T-helper 1 cell (primary cell): ENCODE results near the gene RFNG.

ENCODE experiments used
- DNase-seq, 5 donors: peaks; one replicate each; pipeline ENCODE4 v3.0.0-alpha.2; 2012 to 2020

RFNG gene

DNA sequence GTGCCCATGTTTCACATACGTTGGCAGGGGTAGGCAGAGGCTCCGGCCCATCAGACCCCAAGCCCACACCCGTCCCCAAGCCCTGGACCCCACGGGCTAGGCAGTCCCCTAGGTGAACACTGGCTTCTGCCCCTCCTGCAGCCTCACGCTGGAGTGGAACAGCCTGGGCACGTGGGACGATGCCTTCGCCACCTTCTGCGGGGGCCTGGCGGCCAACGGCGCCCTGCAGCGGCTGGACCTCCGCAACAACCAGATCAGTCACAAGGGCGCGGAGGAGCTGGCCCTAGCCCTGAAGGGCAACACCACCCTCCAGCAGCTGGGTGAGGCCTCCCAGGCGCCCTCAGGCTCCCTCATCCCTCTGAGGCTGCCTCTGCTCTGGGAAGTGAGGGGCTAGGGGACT lies 26.8 kb downstream of the RFNG start:
- no peak for DNase-seq

DNA sequence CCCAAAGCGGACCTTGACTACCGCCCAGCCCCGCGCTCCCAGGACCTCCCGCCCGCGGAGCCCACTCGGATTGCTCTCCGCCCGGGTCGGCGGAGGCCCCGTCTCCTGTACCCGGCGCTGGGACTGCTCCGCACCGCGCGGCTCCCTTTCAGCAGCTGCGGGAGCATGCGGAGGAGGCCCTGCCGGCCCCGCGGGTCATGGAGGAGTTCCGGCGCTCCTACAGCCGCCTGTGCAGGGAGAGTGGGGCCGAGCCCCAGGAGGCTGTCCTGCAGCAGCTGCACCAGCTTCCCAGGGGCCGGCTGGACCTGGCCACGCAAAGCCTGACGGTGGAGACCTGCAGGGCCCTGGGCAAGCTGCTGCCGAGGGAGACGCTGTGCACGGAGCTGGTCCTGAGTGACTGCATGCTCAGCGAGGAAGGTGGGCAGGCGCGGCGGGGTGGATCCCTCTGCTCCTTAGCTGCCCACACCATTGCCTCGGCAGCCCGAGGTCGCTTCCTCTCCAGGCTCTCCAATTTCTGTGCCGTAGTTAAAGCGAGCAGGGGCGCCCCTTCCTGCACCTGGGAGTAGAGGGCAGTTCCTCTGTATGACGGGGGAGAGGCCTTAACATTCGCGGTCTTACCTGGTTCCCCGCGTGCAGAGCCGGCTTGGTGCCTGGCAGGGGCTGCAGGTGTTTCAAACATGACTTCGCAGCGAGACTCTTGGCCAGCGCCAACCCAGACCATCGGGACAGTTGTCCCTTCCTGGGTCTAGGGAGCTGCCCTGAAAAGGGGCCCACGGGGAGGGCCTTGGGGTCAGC lies 28.0 kb downstream of the RFNG start:
- peak in 1 of 5 donors; percentile 25 for DNase-seq

DNA sequence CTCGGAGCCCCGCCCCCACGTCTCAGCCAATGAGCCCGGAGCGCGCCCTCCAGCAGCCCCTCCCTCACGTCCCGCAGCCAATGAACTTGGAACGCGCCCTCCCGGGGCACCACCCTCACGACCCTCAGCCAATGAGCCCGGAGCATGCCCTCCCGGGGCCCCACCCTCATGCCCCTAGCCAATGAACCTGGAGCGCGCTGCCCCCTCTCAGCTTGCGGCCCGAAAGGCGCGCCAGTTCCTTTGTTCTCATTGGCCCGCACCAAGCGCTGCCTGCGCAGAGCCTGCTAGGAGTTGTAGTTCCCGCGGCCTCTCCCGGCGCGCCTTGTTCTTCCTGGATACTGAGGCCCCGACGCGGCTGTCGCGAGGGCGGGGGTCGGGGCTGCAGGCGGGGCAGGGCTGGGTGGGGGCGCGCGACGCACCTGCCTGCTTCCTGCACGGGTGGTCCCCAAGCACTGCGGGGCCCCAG lies 28.6 kb downstream of the RFNG start, which contains the start of gene LRRC45:
Gene LRRC45 (plus strand): TSS at position 325 of the 466 bp plus-strand sequence. CDS start 339 bp downstream, outside the sequence.
- DNase-seq: peak; percentile 99 to 100 (median 100)

DNA sequence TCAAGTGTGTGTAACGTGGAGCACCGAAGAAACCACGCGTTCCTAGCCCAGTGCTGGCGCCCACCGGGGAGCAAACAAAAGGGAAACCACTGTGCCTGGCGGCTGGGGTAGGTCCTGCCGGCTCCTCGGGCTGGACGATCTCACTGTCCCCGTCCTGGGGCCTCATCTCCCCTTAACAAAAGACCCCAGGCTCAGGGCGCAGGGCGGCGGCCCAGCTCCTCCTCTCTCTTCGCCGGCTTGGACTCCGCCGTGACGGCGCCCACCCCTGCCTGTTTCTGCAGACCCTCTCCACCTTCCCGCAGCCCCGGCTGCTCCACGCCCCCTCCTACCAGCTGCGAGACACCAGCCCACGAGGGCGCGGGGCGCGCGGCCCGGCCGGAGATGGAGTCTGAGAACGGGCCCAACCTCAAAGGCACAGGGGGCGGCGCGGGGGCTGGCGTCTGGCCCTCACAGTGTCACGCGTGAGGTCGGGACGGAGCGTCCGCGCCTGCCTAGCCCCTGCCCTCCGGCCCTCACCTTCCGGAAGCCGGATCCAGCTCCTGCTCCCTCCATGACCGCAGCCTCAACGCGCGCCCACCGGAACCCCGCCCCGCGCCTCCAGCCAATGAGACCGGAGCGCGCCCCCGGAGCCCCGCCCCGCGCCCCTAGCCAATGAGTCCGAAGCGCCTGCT lies 29.2 kb downstream of the RFNG start, which contains the start of gene CENPX:
Gene CENPX (minus strand): TSS at position 569 of the 671 bp plus-strand sequence. CDS start 17 bp downstream, at position 552.
- DNase-seq: peak in 1 of 5 donors; percentile 27

DNA sequence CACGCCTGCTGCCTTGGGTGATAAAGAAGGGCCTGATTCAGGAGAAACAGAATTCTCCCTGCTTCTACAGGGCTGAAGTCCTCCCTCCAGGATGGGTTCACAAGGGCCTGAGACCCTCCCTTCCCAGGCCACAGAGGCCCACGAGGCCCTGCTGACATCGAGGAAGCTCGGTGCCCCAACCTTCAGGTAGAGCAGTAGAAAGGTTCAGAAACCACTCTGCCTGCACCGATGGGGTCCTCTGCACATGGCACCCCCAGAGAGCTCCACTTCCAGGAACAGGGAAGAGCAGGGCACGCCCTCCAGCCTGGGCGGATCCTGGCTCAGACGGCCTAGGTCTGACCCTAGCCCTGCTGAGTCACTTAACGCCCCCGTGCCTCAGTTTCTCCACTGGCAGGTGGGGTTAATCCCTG lies 29.7 kb downstream of the RFNG start:
- no peak for DNase-seq

DNA sequence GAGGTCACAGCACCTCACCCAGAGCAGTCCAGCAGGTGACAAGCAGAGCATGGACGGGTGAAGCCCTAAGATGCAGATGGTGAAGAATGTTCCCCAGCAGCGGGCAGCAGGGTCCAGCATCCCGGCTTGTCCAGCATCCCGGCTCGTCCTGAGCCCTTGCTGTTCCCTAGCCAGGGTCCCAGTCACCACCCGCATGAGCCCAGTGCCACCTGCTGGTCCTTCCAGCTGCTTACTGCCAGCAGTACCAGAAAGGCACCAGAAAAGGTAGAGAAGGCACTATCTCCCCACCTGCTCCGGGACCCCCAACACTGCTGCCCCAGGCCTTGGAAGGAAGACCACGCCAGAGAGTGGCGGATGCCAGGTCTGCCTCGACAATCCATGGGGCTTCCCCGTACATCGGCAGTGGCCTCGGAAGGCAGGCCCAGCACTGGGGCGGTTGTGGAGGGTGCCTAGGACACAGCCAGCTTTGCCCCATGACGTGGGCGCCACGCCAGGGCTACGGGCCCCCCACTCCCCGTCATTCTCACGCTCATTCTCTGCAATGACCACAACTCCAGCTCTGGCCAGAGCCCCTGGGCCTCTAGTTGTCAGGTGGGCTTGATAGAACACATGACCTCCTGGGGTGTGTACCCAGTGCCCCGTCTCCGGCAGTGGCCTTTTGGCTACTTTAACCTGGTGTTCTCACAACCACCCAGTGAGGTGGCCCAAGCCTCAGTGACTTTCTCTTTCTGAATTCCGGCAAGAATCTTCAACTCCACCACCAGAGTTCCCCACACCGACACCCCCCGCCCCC lies 30.3 kb downstream of the RFNG start:
- peak in 3 of 5 donors; percentile 42 to 61 (median 43) for DNase-seq

DNA sequence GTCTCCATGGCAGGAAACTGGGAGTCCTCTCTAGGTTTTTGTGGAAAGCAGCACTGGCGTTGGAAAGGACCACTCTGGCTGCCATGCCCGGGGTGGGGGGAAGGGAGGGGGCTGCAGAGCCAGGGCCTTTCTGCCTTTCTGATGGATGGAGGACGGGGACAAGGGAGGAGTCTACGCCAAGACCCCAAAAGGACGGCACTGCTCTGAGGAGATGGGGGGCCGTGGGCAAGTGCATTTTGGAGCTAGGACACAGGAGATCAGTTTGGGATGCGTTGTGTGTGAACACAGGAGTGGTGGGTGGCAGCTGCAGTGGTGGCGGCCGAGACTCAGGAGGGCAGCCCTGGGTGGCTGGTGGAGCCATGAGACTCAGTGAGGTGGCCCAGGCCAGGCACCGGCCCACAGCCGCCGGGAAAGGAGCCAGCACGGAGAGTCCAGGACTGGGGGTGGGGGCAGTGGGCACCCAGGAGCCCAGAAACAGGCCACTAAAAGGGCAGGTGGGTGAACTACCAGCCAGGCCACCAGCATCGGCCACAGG lies 31.0 kb downstream of the RFNG start:
- DNase-seq: no peak

DNA sequence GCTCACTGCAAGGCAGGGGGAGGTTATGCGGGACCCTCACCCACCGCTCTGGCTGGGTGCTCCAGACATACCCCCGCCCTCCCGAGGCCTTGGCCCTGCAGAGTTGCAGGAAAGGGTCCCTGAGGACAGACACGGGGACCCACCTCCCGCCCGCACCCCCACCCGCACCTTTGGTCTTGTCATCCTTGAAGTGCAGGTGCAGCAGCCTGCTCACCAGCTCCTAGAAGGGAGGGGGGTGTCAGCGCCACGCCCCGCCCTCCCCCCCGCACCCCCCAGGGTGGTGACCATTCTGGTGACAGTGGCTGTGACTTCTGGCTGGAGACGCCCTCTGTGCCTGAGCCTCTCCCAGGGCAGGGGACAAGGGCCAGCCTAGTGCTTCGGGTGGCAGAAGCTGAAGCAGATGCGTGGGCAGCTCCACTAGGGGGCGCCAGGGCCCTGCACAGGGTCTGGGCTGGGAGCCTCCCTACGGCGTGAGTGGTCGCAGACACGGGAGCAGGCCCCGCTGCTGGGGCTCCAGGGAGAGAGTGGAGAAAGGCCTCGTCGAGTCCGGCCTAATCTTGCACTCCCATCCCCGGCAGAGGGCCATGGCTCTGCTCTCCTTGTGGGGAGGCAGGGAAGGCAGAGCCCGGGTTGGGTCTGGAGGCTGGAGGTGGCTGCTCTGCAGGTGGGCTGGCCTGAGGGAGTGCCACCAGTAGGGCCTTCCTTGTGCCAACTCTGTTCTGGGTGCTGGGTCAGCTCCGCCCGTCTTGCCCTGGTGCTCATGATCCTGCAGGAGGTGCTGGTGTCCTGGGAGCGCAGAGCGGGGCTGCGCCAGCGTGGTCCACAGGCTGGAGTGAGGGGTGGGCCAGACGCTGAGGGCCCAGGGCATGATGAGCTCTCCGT lies 31.7 kb downstream of the RFNG start:
- peak in 4 of 5 donors; percentile 48 to 64 (median 56) for DNase-seq

DNA sequence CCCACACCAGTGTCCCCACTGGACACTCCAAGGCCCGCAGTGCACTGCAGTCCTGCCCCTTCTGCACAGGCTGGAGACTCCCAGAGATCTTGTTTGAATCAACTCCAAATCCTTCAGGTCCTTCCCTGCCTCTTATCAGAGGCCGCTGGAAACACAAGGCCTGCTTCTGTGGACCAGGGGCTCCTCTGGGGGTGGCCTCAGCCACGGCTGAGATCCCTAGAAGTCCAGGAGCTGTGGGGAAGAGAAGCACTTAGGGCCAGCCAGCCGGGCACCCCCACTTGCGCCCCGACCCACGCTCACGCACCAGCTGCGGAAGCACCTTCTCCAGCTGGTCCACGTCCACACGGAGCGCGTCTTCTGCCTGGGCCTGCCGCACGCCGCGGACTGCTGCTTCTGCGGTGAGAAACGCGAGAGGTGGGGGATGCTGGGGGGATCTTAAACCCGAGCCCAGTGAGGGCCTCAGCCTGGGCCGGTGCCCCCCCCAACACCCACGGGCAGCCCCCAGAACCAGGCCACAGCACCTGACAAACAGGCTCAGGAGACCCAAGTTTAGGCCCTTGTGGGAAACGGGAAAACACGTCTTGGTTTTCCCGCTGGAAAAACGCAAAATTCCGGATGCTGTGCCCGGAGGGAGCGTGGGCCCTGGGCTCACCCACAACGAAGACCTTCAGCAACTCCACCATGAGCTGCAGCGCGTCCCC lies 32.5 kb downstream of the RFNG start:
- no peak for DNase-seq

DNA sequence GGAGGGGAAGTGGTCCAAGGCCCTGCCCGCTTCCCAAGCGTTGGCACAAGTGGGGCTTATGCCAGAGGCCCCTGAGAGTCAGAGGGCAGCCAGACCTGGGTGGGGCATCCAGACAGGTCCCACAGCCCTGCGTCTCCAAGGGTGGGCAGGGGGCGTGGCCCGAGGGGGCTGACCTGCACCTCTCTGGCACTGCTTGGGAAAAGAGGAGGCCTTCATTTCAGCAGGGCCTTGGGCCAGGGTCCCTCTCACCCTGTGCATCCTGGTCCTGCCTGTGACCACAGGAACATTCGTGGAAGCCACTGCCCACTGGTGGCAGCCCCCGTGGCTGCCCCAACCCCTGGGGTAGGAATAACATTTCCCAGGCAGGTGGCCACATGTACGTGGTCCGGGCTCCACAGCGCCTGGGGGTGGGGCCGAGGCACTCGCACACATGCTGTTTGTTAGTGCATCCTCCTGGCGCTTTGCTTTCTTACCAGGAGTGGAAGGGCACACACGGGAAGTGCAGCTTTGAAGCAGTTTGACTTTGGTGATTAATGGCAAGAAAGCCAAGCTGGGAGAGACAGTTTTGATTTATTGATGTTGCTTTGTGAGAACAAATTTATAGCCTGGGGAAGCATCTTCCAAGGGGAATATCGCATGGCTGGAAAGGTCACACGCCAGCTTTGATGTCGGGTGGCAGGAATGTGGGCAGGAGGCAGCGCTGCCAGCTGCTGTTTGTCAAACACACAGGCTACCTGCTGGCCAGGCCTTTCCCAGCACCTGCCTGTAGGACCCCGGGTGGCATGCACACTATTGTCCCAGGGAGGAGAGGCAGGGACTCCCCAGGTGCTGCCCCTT lies 33.2 kb downstream of the RFNG start:
- DNase-seq: no peak

DNA sequence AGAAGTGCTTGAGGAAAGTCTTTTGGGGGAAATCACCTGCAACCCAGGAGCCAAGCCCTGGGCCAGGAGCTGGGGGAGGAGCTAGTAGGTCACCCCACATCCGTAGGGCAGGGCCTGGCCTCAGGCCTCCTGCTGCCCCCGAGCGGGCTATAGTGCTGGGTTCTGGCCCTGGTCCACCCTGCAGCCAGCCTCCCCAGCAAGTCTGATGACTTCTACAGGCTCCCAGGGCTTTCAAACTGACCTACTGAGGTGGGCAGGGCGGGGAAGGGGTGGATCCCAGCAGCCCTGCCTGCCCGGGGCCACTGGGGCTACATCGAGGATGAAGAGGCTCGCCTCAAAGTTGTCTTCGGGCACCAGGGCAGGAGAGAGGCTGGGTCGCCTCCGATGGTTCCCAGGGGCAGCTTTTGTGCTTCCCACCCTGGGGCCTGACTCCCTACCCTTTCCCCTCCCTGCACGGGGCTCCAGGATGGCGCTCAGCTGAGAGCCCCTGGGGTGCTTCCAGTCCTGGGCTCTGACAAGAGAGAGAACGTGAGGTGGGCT lies 33.9 kb downstream of the RFNG start:
- DNase-seq: no peak

DNA sequence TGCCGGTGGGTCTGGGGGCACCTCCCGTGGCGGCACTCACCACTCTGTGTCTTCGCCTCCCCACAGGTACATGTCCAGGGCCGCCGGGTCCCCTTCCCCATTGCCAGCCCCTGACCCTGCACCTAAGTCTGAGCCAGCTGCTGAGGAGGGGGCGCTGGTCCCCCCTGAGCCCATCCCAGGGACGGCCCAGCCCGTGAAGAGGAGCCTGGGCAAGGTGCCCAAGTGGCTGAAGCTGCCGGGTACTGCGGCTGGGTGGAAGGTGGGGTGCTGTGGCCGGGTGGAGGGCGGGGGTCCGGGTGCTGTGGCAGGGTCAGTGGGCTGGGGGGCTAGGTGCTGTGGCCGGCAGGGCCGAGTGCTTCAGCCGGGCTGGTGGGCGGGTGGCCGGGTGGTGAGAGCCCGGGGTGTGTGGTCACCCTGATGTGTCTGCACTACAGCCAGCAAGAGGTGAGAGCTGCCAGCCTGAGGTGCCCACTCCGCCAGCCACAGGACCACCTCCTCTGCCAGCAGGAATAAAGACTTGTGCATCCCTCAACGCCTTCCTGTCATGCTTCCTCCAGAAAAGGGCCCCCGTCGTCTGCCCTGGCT lies 34.6 kb downstream of the RFNG start:
- DNase-seq: no peak

DNA sequence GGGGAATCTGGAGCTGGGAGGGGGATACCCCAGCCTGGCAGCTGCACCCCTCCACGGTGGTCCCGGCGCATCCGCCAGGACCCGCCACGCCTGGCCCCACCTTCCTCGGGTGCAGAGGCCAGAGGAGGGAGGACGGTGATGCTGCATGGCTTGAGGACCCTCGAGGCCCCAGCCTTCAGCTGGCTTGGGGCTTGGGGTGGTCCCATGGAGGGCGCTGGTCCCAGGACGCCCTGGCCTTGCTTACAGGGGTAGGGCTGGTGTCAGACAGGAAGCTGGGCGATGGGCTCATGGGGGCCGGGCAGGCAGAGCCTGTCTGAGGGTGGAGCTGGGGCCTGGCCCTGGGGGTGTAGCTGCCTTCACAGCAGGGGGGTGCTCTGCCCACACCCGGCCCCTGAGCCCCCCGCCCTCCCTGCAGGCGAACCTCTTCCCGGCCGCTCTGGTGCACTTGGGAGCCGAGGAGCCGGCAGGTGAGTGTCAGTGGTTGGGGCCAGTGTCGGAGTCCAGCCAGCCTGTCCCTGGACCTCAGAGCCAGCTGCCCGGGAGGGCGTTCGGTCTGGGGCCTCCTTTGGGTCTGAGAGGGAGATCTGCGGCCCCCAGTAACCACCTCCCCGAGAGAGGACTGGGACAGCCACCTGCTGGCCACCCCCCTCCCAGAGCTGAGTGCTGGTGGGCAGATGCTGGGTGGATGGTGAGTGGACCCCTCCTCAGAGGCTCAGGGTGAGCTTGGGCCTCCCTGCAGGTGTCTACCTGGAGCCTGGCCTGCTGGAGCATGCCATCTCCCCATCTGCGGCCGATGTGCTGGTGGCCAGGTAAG lies 35.3 kb downstream of the RFNG start:
- DNase-seq: no peak

DNA sequence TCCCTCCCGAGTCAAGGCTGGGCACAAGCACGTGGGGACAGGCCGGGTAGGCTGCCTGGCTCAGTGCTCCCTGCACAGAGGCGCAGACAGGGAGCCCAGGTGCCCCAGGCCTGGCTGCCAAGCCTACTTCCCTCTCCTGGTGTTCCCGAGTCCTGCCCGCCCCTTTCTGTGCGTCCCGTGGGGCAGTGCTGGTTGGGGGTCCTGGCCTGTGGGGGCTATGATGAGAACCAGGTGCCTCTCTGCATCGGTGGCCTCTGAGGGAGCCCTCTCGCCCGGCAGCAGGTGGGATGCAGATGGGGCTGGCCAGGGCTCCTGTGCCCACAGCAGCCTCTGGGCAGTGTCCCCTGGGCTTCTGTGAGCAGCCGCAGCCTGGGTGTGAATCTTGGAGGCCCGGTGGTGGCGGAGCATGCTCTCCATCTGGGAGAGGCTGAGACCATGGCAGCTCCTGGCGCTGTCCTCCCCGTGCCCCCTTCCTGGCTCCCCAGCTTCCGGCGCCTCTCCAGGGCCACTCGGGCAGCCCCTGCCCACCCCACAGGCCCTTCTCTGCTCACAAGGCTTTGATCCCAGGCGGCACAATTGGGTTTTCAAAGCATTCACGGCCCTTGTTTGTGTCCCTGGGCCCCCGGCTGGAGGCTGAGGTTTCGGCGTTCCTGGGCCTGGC lies 36.2 kb downstream of the RFNG start:
- no peak for DNase-seq

DNA sequence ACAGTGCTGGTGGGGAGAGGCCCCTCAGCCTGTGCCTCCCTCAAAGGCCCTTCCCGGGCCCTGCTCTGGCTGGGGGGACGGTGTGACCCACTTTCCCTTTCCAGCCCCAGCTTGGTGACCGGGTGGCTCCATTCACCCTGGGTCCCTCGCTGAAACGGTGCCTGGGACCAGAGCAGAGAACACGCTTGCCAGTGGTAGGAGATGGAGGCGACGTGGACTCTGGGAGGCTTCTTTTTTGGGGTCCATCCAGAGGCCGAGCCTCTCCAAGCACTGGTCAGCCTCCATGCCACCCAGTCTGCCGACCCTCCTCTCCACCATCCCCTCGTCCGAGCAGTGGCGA lies 36.7 kb downstream of the RFNG start:
- DNase-seq: no peak

DNA sequence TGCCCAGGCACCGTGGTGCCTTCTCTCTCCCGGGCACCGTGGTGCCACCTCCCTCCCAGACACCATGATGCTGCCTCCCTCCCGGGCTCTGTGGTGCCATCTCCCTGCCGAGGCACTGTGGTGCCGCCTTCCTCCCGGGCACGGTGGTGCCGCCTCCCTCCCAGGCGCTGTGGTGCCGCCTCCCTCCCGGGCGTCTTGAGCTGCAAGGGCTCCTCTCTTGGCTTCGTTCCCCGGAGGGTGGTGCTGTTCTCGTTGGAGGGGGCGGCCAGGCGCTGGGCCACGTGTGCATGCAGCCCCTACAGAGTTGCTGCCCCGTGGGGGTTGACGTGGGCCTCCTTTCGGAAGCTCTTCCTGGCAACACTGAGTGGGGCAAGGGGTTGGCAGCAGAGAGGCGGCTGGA lies 37.2 kb downstream of the RFNG start:
- DNase-seq: no peak

DNA sequence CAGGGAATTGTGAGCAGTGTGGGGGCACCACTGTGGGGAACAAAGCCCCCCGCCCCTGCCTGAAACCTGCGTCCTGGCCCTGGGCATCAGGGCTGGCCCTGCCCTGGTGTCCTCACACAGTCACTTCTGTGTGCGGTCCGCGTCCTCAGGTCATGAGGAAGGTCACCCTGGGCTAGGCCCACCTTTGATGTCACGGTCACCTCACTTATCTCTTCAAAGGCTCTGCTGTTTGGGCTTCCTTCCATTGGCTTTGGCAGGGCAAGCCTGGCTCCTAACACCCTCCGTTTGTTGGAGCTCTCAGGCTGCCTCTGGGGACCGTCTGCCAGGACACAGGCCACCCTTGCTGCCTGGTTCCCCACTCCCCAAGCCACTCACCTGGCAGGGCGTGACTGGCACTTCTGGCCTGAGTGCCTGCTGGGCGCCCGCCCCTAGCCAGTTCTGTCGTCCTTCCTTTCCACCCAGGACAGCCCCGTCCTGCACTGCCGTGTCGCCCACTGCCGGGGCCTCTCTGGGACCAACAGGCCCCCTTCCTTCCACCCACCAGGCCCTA lies 37.8 kb downstream of the RFNG start:
- DNase-seq: no peak

DNA sequence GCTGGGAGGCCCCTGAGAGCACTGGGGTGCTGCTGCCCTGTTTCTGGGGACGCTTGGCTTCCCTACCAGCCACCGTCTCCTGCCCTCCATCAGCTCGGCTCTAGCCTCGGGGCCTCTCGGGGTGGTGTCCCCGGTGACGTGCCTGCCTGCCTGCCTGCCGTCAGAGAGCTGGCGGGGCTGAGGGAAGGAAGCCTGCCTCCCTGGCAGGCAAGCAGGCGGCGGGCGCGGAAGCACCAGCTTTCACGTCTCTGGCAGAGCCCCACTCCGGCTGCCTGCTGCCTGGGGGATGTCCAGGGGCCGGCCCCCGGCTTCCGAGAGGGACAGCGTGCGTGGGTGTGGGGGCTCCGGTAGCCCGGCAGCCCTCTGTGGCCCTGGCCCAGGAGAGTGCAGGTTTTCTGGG lies 38.3 kb downstream of the RFNG start:
- no peak for DNase-seq
